ENCODE data around the gene SAMSN1.

DNA sequence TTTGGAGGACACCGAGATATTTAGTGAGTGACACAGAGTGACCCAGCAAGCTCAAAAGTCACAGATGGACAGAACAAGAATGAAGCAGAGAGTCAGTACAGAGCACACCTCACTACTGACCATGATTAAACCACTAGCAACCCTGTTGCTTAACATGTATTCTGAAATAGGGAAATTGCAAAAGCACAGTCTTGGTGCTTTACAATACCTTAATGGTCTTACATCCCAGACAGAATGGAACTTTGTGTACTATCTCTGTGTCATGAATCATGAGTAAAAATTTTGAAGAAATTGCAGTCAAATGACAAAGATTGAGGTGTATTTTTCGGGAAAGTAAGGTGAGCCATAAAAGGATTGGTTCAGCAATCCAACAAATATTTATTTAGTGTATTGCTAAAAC lies 2.7 kb upstream of the SAMSN1 start:
- TF ChIP-seq FOXM1 (IDR thresholded peaks at IDR 0.05; ENCODE audit: low read depth) (no peak), CTCF (IDR thresholded peaks at IDR 0.05) (no peak)

All from SK-N-SH (cell line).